Epithelial cell of prostate (primary cell): ENCODE measurements around the gene LGALS9.
"Not testable (repeated sequence)": the region's sequence is repeated elsewhere in the genome, so short reads cannot be mapped to it uniquely, and the experiment has no call there.

Source experiments
- DNase-seq: peaks from one replicate; pipeline ENCODE4 v3.0.0-alpha.2; 2011; ENCODE audit warnings: low read depth, low spot score
- H3K27ac ChIP-seq: fragments of 450-650 bp; 2 replicates; pipeline ENCODE4 v1.5.1; 2017; ENCODE audit warnings: mild to moderate bottlenecking

The LGALS9 gene

DNA sequence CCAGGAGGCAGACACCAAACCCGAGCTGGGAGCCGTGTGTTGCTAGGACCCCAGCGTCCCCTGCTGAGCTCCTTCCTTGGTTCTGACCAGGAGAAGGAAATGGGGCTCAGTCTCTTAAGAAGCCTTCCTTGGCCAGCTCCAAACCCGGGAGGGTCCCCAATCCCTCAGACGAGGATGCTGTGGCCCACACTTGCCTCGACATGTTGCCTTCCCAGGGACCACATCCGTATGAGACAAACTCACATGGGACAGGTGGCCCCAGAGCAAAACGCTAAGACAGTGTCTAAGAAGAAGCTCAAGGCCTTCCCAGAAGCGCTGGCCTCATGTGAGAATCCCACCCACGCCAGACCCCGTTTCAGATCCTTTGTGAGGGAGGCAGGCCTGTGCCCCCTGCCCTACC, 19.8 kb downstream of the LGALS9 start:
- no peak for DNase-seq
- no peak overlapping the region for H3K27ac ChIP-seq

DNA sequence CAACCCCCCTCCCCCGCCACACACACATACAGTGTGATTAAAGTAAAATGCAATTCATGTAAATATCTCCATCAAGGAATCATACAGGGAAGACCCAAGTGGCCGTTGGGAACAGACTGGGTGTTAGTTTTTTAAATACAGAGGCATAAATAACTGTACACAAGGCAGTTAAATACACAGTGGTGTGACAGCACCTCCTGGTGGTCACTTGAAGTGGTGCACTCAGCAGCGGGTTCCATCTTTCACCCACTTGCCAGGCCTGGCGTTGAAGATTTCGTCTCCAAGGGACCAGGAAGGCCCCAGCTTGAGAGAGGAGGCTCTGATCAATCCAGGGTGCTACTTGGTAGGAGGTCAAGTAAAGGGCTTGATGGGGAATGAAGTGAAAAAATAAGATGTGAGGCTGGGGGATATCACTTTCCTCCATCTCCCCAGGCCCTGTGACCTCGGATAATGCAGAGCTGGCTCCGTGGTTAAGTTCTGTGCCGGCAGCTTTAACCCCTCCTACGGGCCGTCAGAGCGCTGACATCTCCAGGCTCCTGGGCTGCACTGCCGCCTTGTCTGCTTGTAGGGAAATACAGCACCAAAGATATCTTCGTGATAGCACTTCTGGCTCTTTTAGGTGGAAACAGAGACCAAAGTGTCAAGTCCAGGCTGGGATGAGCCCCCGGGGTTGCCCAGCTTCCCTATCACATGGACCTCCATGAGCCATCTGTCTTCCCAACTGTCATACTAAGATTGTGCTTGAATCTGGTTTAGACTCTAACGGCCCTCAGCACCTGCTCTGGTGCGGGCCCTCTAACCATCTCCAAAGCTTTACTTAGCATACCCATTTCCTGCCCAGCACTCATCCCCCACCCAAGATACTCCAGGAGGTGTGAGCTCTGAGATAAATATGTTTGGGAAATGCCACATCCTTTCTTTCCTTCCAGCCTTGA, 20.7 kb downstream of the LGALS9 start:
- H3K27ac ChIP-seq: no peak overlapping the region
- no peak for DNase-seq

GRCh38 chr17:27653449-27653971, 22.5 kb downstream of the LGALS9 start:
- not testable (repeated sequence) for DNase-seq, H3K27ac ChIP-seq

GRCh38 chr17:27654136-27654535, 23.1 kb downstream of the LGALS9 start:
- H3K27ac ChIP-seq: no peak overlapping the region
- DNase-seq: no peak

DNA sequence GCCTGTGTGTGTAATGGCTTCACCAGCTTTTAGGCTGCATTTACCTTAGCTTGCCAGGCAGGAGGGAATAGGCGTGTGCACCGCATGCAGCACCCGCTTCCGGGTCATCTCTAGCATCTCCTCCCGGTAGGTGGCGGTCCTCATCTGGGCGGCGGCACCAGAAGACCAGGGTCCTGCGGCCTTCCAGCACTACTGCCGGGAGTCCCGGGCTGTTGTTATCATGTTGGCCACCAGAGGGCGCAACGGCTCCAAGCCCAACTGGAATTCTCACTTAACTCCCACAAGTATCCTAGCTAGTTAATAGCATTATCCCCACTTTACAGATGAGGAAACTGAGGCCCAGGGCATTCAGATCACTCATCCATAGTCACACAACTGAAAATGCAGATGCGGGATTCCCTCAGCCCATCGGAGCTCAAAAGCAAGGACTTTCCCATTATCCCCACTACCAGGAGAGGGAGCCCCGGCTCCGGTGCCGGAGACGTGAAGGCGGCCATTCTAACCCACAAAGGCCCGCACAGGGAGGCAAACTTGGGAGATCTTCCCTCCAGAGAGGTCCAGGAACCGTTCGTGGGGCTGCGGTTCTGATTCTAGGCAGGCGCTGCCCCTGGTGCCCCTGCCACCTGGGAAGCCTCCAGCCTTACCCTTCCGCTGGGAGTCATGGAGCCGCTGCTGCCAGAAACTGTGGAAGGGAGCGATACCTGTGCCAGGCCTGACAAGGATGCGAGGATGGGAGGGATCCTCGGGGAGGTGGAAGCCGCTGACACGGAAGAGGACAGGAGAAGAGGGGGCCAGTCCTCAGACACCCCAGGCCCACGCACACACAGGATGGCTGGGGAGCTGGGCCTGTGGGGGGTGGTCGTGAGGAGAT, 23.9 kb downstream of the LGALS9 start:
- DNase-seq: no peak
- no peak overlapping the region for H3K27ac ChIP-seq

DNA sequence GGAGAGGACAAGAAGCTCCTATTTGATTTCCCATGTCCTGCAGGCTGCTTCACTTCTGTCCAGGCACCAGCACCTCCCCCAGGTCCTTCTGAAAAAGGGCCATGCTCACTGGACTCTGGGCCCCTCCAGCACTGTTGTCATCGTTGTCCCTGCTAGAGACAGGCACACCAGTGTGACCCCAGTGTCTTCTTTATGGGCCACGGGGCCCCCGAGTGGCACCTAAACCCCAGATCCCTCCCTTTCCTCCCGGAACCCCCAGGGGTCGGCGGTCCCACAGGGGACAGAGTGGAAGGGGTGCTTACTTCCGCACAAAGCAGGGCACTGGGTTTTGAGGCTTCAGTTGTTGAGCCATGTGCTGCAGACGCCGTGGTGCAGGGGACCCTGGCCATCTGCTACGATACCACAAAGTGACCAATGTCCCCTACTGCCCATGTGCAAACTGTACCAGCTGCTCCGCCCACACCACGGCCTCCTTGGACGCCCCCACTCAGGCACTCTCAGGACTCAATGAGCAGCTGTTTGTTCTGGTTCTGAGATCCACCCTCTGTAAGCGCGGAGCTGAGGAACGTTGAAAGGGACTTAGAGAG, 24.6 kb downstream of the LGALS9 start:
- not testable (repeated sequence) for H3K27ac ChIP-seq, DNase-seq

DNA sequence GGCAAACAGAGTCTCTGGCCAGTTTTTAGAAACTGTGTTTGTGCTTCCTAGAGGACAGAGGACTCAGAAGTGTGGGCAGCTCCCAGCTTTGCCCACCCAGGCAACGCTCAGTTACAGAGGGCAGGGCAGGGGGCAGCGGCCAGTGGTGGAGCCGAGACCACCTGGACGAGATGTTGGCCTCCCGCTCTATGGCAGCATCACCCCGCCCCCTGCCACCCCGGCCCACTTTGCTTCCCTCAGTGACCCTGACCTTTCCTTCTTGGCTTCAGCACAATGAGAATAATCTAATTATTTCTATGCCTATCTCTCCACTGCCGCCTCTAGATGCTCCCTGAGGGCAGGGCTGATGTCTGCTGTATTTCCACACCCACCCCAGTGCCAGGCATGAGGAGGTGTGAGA, 25.6 kb downstream of the LGALS9 start:
- H3K27ac ChIP-seq, DNase-seq: not testable (repeated sequence)

GRCh38 chr17:27657620-27658019, 26.6 kb downstream of the LGALS9 start:
- H3K27ac ChIP-seq: no peak overlapping the region
- DNase-seq: no peak

GRCh38 chr17:27659683-27660082, 28.7 kb downstream of the LGALS9 start:
- no peak for DNase-seq

GRCh38 chr17:27660436-27660835, 29.4 kb downstream of the LGALS9 start:
- no peak overlapping the region for H3K27ac ChIP-seq
- DNase-seq: no peak

More at GRCh38 chr17:27659683-27660082, 28.7 kb downstream of the LGALS9 start:
- no peak overlapping the region for H3K27ac ChIP-seq

DNA sequence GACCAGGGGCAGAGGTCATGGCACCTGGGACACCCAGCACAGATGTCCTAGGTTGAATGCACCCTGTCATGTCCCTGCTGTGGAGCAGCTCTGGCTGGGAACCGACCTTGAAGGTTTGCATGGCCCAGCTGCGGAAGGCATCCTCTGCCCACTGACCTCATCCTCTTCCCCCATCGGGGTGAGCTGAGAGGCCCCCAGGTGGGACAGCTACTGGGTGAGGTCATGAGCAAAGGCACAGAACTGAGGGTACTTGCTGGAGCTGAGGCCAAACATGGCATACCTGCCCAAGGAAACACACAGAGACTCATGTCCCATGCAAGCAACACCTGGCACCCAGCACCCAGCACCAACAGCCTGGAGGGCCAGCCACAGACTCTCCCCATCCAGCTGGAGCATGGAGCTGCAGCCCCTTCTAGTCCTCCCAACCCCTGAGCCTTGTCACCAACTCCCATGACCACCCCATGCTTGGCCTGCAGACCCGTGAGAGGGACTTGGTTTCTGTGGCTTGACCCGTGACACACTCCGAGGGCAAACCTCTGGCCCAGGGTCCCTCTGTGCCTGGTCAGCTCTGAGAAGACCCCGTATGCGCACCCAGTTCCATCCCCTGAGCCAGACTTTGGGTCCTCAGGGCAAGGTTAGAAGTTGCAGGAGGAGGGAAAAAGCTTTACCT, 33.1 kb downstream of the LGALS9 start:
- no peak overlapping the region for H3K27ac ChIP-seq

GRCh38 chr17:27664606-27664965, 33.6 kb downstream of the LGALS9 start:
- no peak overlapping the region for H3K27ac ChIP-seq
- DNase-seq: no peak

More for the DNA sequence above, 33.1 kb downstream of the LGALS9 start:
- no peak for DNase-seq

DNA sequence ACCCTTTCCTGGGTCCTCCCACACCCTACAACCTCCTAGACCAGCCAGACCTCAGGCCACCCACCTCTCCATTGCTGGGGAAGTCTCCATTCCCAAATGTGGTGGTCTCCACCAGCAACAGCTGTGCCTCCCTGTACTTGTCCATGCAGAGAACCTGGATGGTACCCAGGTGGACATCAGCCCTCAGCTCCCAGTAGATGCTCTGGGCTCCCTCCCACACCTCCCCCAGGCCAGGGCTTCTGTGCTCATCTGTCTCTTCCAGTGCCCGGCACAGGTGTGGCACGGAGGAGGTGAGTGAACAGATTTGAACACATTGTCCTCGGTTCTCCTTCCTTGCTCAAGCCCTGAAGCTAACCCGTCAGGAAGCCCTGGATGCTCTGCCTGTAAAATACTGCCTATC, 34.6 kb downstream of the LGALS9 start:
- no peak for DNase-seq
- H3K27ac ChIP-seq: no peak overlapping the region

DNA sequence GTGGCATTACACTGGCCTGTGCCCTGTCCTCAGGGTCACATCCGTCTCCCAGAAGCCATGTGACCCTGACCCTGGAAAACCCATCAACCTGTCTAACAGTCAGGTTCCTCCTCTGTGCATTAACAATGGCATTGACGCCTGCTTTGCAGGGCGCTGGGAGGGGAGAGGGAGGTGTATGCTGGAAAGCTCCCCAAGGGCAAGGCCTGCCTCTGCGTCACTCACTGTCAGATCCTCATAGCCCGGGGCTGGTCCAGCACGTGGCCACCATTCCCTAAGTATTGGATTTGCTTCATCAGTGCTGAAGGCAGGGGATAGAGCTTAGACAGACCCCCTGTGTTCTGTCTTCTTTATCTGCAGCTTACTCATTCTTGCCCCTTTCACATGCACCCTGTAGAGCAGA, 35.3 kb downstream of the LGALS9 start:
- not testable (repeated sequence) for H3K27ac ChIP-seq, DNase-seq

DNA sequence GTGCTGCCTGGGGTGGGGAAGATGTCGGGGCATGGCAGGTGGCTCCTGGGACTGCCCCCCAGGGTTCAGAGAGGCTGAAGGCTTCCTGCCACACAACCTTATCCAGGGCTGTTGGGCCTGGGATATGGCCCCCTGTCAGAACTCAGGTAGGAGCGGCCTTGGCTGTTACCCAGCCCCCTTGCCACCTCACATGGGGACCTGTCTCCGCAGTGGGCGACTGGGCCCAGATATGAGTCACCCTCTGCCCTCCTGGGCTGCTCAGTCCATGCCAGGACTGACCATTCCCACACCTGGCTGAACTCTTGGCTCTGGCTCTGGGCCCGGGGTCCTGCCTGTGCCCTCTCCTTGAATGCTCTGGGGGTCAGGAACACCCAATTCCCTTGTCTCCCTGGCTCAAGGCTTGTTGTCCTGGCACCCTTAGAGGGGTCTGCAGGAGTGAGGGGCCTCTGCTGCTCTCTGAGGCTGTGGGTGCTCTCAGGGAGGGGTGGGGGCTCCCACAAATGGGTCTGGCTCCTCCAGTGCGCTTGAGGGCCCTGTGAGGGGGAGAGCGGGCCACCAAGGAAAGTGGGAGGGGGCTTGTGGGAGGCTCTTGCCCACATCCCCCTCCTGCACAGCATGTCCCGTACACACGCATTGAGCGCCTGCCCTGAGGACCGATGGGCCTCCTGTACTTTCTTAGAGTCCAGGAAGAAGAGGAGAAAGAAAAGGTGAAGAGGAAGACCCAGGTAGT, 36.0 kb downstream of the LGALS9 start:
- DNase-seq: no peak
- H3K27ac ChIP-seq: no peak overlapping the region

DNA sequence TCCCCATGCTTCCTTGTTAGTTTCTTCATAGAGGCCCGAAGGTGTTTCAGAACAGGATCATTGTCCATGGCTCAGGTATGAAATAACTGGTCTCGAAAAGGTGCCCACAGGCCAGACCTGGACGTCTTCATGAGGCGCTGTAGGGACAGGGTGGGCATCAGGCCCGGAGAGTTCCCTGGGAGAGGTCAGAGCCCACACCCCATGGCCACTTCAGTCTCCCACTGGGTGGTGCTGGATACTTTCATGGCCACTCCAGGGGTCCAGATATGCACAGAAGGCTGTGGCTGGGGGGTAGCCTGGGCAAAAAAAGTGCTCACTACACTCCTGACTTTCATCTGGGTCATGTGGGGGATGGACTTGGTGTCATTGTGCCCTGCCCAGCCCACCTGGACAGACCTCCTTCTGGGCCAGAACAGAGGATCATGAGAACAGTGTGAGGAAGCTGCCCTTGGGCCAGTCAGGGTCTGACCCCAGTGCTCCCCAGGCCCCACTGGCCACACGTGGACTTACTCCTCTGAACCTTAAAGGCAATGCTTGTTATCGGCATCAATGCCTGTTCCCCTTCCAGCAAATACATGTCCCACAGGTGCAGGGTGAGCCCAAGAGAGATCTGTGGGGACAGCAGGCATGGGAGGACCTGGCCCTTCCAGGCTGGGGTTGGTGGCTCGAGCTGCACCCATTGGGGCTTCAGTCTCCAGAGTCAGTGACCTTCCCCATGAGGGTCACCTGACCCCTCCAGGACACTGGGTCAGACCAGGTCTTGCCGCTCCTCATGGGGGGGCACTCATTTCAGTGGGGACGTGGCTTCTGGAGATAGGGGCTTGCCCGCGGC, 36.9 kb downstream of the LGALS9 start:
- DNase-seq: no peak
- H3K27ac ChIP-seq: no peak overlapping the region

DNA sequence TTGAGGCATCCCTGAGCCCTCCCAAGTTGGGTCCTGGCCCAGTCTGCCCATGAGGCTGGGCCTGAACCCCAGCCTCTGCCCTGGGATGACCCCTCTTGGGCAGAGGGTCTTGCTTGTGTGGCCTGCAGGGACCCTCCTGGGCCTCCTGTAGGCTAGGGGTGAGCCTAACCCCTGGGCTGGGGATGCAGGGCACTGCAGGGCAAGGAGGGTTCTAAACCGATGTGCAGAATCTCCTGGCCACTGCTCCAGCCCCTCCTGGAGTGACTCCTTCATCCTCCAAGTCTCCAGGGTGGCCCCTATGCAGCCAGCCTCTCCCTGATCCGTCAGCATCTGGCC, 37.5 kb downstream of the LGALS9 start:
- no peak for DNase-seq
- no peak overlapping the region for H3K27ac ChIP-seq

GRCh38 chr17:27669136-27669535, 38.1 kb downstream of the LGALS9 start:
- no peak for DNase-seq
- H3K27ac ChIP-seq: no peak overlapping the region

GRCh38 chr17:27669850-27670249, 38.9 kb downstream of the LGALS9 start:
- no peak overlapping the region for H3K27ac ChIP-seq
- no peak for DNase-seq
